Kidney (tissue), 14 donors: ENCODE results near the gene MAB21L3. TPM values are rescaled to one million over a fixed set of nuclear protein-coding genes. Genes with fewer than 3 reads are reported as not detected.

Experiments
- DNase-seq, 5 donors: peaks; one replicate each; pipeline ENCODE4 v3.0.0-alpha.2; 2013 to 2020
- FAIRE-seq: peaks from 2 replicates; lab custom pipeline; 2012; peaks lifted over from hg19 to GRCh38; lab: Jason Lieb, UNC
- H3K27ac ChIP-seq, 2 donors: one replicate each; pipeline ENCODE4 v1.7.0; 2013; ENCODE audit warnings: low read depth in 2 of 2, low read length in 2 of 2, inconsistent platforms in 1 of 2
- H3K27me3 ChIP-seq: one replicate; pipeline ENCODE4 v1.7.1; 2013; ENCODE audit warnings: low read length, inconsistent platforms; ENCODE audit not compliant: control insufficient read depth, insufficient read depth
- H3K36me3 ChIP-seq, 3 donors: one replicate each; pipeline versions ENCODE4 v1.7.0 to v1.7.1; 2013; ENCODE audit warnings: low read length in 3 of 3, control low read depth in 1 of 3, inconsistent platforms in 1 of 3; ENCODE audit not compliant: insufficient read depth in 3 of 3, control insufficient read depth in 2 of 3
- H3K4me1 ChIP-seq, 3 donors: one replicate each; pipeline versions ENCODE4 v1.7.0 to v1.7.1; 2013; ENCODE audit warnings: low read length in 3 of 3, inconsistent platforms in 1 of 3, low read depth in 1 of 3; ENCODE audit not compliant: control insufficient read depth in 2 of 3, insufficient read depth in 2 of 3
- H3K4me3 ChIP-seq, 3 donors: one replicate each; pipeline versions ENCODE4 v1.7.0 to v1.8.1; 2013; ENCODE audit warnings: low read length in 3 of 3, control low read depth in 1 of 3, inconsistent platforms in 1 of 3
- H3K9ac ChIP-seq, 3 donors: one replicate each; pipeline versions ENCODE4 v1.7.0 to v1.7.1; 2013; ENCODE audit warnings: low read length in 3 of 3, control low read depth in 1 of 3, inconsistent platforms in 1 of 3
- H3K9me3 ChIP-seq, 3 donors: one replicate each; pipeline versions ENCODE4 v1.7.0 to v1.7.1; 2013; ENCODE audit warnings: low read length in 3 of 3, control low read depth in 1 of 3, inconsistent platforms in 1 of 3; ENCODE audit not compliant: control insufficient read depth in 2 of 3, insufficient read depth in 1 of 3
- CTCF ChIP-seq: IDR thresholded peaks from 3 replicates; pipeline ENCODE4 v1.5.1; 2012; ENCODE audit warnings: mild to moderate bottlenecking, moderate library complexity, borderline replicate concordance; ENCODE audit not compliant: insufficient read depth; ENCODE audit errors: extremely low read depth
- intact Hi-C: fragments of 100-400 bp; cut with DNase I; formaldehyde crosslinking; loops from one replicate; pipeline ENCODE4 v1.11.1; 2022
- polyA plus RNA-seq: library from polyadenylated mRNA; stranded (reverse); fragments of 350-450 nt; fragmentation: Illumina TruSeq; extraction: RNeasy Lipid Tissue Mini Kit (QIAGEN cat#74804); gene quantifications from one replicate; pipeline ENCODE4 v1.2.3, GENCODE V29; 2014; ENCODE audit warnings: low read depth, low replicate concordance; ENCODE audit not compliant: insufficient read depth
- total RNA-seq: library from RNA; stranded (reverse); fragmentation: NEBNext Ultra II Directional; extraction: Animal tissue kit (Norgen Biotek cat#: 25700); gene quantifications from one replicate; pipeline ENCODE4 v1.2.1, GENCODE V29; 2021
- donor health status: control.
- donor health status: control.
- donor health status: control.
- donor health status: control.
- donor health status: control.
- donor health status: DM: yes; HTN: yes; CAD: no.
- donor health status: Normal renal cell carcinoma (clear cell type).

Gene MAB21L3
- total and polyA plus RNA-seq, 2 donors from 2014 or later, result 0.24 to 2.9 TPM

GRCh38 chr1:116159611-116160010, 48.4 kb downstream of the MAB21L3 start:
- Histone ChIP-seq H3K27me3 (no peaks in the 10 kb centered on the region), H3K9me3 (no peaks in the 10 kb centered on the region), H3K4me3 (no peak overlapping the region), H3K9ac (no peak overlapping the region), H3K27ac (peak overlapping the region; percentile 25 to 43), H3K4me1 (peaks cover 0 to 2% (median 0%) of the 10 kb centered on the region in 3 donors), H3K36me3 (no peaks in the 10 kb centered on the region)
- intact Hi-C loops, result no loop called here
- no peak for DNase-seq
- FAIRE-seq, result no peak
- TF ChIP-seq CTCF, result no peak

DNA sequence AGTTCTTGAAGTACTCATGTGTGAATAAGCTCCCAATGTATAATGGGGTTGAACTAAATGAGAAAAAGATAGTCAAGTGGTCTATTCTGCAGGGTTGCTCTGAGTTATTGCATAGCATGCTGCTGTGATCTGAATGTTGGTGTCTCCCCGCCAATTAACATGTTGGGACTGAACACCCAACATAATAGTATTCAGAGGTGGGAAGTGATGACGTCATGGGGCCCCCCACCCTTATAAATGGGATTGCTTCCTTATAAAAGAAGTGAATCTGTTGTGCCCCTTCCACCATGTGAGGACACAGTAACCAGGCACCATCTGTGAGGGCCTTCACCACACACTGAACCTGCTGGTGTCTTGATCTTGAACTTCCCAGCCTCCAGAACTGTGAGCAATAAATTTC, 50.2 kb downstream of the MAB21L3 start:
- no peaks in the 10 kb centered on the region for H3K9me3 ChIP-seq
- FAIRE-seq (no peak), DNase-seq (no peak)
- H3K4me3 ChIP-seq, result no peak overlapping the region
- intact Hi-C loops, result no loop called here
- TF ChIP-seq CTCF, result no peak
- no peaks in the 10 kb centered on the region for H3K27me3 ChIP-seq
- peaks cover 0 to 7% (median 0%) of the 10 kb centered on the region in 3 donors for H3K4me1 ChIP-seq
- no peak overlapping the region for H3K27ac ChIP-seq
- no peak overlapping the region for H3K9ac ChIP-seq
- no peaks in the 10 kb centered on the region for H3K36me3 ChIP-seq

- Histone ChIP-seq H3K9me3 (no peaks in the 10 kb centered on the region), H3K4me1 (peaks cover 0 to 7% (median 0%) of the 10 kb centered on the region in 3 donors), H3K36me3 (no peaks in the 10 kb centered on the region), H3K27ac (no peak overlapping the region), H3K4me3 (no peak overlapping the region), H3K27me3 (no peaks in the 10 kb centered on the region), H3K9ac (no peak overlapping the region)
- TF ChIP-seq CTCF, result no peak
- intact Hi-C loops, result no loop called here
- DNase-seq, result no peak
- no peak for FAIRE-seq
Measured at GRCh38 chr1:116161877-116162390, 50.7 kb downstream of the MAB21L3 start.

DNA sequence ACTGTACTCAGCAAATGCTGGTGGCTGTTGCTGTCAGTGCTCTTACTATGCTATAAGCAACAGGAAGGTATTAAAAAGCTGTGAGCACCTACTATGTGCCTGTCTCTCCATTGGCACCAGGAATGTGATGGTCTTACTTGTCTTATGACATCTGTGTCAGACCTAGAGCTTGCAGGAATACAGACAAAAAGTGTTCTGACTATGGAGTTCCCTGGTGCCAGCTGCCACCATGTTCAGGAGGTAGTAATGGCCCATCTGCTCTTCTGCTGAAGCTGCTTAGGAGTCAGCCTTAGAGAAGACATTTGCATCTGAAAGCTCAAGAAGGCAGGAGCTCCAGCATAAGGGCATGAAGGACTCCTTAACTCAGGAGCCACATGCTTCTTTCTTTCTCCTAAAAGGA, 52.3 kb downstream of the MAB21L3 start:
- Histone ChIP-seq H3K36me3 (no peaks in the 10 kb centered on the region), H3K27ac (no peak overlapping the region)
- TF ChIP-seq CTCF, result no peak

More for the DNA sequence above, 52.3 kb downstream of the MAB21L3 start:
- intact Hi-C loops, result no loop called here
- no peak for FAIRE-seq
- H3K4me3 ChIP-seq, result no peak overlapping the region
- H3K9ac ChIP-seq, result no peak overlapping the region
- peaks cover 0 to 13% (median 0%) of the 10 kb centered on the region in 3 donors for H3K4me1 ChIP-seq
- no peak for DNase-seq
- H3K27me3 ChIP-seq, result no peaks in the 10 kb centered on the region
- no peaks in the 10 kb centered on the region for H3K9me3 ChIP-seq
